CD4-positive, alpha-beta T cell treated with Interleukin-15 for 1 hour (primary cell): ENCODE measurements around the gene ATG5.
"Not testable (repeated sequence)": the region's sequence is repeated elsewhere in the genome, so short reads cannot be mapped to it uniquely, and the experiment has no call there.

Source experiments
- DNase-seq: peaks from one replicate; pipeline ENCODE4 v3.0.0-alpha.2; 2020

The ATG5 gene

DNA sequence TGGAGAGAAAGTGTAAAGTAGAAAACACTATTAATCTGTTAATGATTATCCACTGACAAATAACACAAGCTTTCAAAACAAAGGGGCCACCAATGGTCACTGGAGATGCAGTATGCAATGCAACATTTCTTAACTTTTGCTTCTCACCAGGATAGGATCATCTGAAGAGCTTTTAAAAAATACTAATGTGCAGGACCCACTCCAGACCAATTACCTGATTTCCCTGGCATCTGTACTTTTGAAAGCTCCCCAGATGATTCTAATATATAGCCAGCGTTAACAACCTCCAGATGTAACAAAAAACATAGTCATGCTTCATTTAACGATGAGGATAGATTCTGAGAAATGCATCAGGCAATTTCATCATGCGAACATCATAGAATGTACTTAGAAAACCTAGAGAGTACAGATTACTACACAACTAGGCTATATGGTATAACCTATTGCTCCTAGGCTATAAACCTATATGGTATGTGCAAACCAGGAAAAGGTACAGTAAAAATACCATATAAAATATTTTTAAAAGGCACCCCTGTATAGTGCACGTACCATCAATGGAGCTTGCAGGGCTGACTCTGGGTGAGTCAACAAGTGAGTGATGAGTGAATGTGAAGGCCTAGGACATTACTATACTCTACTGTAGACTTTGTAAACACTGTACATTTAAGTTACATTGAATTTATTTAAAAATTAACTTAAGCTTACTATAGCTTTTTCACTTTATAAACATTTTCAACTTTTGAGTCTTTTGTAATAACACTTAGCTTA is 69.2 kb downstream of the ATG5 start:
- no peak for DNase-seq

DNA sequence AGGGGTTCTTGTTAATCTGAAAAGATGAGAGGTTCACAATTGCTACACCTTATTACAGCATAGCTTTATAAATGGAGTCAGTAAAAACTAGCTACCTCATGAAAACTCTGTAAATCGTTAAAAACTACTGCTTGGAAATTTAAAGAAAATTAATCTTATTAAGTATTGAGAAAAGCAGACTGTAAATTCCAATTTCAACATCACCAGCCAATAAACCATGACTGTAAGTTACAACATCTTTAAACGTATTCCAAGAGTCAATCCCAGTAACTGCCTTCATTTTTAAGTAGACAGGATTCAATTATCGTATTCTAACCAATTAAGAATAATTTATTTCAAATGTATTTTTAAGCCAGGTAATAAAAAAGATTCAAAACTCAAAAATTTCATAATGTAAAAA is 70.3 kb downstream of the ATG5 start:
- DNase-seq, result no peak

DNA sequence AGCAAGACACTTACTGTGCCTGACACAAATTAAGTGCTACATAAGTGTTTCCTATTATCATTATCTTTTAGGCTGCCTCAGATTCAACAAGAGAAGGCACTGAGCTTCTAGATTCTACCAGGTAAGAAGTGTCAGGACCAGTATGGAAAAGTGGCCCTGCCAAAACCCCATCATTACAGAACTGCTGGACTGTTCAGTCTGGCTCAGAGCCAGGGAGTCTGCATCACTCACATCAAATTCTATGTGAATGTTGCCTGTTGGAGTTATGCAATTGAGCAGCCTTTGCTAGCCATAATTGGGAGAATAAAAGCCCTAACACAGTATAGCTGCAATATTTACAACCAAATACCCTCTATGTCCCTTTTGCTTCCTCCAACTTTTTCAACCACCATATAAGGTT is 70.9 kb downstream of the ATG5 start:
- no peak for DNase-seq

DNA sequence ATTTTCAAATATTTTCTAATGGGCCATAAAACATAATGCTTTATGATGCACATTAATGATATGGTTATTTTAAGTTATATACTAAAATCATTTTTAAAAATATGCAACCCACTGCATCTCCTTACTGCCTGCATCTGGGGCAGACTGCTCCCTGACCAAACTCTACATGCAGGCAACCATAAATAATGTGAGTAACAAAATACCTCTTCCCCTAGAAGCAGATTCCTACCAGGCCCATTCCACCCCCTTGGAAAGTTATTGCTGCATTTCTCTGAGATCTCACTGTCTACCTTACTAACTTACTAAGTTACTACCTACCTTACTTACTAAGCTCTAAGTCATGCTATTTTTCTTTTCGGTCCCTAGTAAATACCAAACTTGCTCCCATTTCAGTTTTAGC is 71.8 kb downstream of the ATG5 start:
- DNase-seq, result no peak

DNA sequence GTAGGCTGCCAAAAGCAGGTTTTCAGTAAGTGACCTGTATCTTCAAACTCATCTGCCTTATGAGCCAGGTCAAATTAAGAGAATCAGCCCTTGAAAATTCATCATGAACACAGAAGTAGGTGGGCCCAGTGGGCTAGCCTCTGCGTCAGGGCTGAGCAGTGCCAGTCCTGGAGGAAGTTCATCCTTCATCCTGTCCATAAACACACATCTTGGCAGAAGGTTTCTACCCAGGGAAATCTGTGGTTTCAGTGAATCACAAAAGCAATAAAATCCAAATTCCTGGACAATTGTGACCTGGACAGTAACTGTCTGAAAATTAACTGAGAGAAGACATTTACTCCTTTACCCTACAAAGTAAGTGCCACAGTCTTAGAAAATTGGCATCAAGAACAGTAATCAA is 72.4 kb downstream of the ATG5 start:
- DNase-seq, result no peak

DNA sequence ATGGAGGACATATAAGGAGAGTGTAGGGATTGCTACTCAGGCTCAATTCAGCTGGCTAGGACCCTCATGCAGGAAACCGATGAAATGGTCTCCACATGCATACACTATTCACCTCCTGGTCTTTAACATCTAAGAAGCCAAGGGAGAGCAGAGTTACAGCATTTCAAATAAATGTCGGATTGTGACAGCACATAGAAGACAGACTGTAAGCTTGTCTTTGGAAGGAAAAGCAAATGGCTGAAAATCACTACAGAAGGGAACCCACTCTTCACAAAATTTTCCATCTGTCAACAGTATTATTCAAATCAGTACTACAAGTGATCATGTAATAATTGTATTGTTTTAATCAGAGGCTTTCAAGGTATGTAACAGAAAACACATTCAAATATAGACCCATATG is 72.9 kb downstream of the ATG5 start:
- no peak for DNase-seq

DNA sequence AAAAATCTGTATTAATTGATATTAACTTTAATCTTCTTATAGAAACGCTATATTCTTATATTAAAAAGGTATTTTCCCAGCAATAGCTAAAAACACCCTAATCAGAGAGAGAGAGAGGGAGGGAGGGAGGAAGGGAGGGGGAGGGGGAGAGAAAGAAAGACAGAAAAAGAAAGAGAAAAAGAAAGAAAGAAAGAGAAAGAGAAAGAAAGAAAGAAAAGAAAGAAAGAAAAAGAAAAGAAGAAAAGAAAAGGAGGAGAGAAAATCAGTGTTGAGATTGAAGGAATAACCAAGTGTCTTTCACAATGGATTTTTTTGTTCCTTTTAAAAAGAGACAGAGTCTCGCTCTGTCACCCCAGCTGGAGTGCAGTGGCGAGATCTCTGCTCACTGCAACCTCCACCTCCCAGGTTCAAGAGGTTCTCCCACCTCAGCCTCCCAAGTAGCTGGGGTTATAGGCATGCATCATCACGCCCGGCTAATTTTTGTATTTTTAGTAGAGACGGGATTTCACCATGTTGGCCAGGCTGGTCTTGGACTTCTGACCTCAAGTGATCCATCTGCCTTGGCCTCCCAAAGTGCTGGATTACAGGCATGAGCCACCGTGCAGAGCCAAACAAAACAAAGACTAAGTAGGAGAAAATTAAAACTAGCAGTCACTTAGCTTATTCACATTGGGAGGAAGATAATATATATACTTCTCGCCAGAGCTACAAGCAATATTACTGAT is 73.9 kb downstream of the ATG5 start:
- DNase-seq, result not testable (repeated sequence)

DNA sequence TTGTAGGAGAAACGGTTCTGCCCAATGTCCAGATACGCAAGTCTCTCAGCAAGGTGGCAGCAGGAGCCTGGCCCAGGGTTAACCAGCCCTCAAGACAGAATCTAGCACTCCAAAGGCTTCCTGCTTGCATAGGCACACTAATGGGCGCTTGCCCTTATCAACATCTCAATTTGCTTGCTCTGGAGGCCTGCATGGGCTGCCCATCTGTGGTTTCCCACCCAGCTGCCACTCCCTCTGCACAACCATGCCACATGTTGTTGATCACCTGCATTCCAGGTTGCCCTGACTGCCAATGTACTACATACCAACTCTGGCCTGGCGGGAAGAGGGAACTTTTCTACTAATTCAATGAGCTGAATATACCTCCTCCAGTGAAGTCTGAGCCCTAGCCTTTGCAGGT is 74.6 kb downstream of the ATG5 start:
- DNase-seq, result no peak

DNA sequence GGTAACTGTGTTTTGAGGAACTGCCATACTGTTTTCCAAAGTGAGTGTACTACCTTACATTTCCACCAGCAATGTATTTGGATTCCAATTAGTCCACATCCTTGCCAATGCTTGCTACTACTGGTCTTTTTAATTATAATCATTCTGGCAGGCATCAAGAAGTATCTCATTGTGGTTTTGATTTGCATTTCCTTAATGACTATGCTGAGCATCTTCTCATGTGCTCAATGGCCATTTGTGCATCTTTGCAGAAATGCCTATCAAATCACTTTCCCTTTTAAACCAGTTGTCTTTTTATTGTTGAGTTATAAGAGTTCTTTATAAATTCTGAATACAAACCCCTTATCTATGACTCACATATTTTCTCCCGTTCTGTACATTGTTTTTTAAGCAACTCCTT is 75.9 kb downstream of the ATG5 start:
- DNase-seq, result no peak

DNA sequence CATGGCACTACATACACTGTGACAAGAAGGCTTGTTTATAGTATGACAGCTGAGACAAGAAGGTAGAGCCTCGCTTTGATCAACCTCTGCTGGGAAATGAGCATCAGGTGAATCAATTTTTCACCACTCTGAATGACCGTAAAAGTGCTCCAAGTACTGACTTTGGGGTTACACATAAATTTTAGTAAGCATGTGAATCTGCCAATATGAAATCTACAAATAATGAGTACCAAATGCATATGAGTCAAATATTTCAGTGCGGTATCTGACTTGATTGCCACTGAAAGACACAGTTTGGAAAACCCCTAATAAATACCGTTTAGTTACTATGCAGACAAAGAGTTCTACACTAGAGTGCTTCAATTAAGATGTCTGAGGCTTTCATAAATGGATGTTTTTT is 77.8 kb downstream of the ATG5 start:
- DNase-seq, result no peak

DNA sequence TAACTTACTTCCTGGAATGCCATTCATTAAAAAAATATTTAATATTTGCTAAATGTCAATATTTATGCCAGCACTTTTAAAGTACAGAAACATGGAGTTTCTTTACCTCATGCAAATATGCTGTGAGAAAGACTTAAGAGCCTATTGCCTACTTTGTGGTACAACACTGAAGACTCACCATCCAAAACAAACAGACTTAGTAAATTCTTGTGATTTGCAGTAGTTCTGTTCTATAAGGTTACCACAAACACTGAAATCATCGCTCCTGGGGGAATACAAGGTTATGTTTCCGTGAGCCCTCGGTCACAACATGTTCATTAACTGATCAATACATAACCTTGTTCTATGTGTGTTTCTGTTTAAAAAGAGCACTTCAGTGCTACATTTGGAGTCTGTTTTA is 78.3 kb downstream of the ATG5 start:
- DNase-seq, result no peak

DNA sequence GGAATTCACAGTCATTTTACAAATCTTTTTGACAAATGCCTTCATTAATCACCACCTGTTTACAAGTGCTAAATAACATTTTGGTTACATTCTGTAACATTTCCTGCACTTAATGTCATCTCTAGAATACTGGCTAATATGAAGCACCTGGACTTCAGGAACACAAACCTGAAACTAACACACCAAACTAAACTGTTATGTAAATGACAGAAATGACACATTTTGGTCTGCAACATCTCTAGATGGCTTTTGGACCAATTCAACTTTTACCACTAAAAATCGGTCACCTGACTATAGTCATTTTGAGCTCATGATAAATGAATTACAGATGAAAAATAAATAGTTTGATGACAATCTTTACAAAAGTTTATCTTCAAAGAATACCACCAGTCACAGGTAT is 80.6 kb downstream of the ATG5 start:
- no peak for DNase-seq

DNA sequence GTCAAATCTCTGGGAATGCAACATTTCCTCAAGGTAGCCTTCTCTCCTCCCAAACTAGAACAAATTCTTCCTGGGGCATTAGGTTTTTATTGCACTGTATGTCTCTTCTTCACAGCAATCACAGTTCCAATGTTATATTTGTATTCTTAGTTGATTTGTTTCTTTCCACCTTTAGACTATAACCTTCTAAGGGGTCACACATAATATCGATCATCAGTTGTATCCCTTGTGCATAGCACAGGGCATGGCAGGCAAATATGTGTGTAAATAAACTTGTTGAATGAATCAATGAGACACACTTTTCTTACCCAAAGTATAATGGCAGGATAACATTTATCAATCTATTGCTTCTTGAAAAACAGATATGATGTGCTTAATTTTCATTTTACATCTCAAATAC is 81.0 kb downstream of the ATG5 start:
- DNase-seq, result no peak

DNA sequence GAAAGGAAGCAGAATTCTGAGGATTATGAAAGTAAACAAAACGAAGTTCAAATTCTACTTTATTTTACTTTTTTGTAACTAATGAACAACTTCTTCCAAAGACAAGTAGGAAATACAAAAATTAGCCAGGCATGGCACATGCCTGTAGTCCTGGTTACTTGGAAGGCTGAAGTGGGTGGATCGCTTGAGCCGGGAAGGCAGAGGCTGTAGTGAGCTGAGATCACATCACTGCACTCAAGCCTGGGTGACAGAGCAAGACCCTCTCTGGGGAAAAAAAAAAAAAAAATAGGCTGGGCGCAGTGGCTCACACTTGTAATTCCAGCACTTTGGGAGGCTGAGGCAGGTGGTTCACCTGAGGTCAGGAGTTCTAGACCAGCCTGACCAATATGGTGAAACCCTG is 82.3 kb downstream of the ATG5 start:
- no peak for DNase-seq

DNA sequence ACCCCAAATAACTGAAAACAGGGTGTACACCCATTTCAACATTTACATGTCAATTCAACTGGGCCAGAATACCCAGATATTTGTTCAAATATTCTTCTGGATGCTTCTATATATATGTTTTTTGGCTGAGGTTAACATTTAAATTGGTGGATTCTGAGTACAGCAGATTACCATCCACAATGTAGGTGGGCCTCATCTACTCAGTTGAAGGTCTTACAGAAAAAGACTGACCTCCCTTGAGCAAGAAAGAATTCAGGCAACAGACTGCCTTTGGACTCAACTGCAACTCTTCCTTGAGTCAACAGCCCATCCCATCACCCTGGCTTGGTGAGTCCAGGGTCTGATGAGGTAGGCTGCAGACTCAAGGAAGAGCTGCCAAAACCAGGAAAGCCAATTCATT is 84.1 kb downstream of the ATG5 start:
- no peak for DNase-seq

DNA sequence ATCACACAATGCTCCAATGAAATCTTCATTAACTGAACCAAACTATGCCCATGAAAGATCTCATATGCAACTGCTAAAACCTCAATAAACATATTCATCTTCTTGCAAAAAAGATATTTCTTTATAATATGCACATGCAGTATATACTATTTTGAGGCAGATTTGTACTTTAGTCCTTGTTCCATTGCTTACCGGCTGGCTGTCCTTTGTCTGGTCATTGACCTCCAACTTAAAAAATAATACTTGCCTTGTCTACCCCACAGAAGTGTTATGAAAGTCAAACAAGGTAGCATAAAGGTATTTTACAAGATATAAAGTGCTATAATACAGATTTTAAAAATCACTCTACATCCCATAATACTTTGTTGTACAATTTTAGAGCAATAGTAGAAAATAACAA is 88.3 kb downstream of the ATG5 start:
- no peak for DNase-seq

DNA sequence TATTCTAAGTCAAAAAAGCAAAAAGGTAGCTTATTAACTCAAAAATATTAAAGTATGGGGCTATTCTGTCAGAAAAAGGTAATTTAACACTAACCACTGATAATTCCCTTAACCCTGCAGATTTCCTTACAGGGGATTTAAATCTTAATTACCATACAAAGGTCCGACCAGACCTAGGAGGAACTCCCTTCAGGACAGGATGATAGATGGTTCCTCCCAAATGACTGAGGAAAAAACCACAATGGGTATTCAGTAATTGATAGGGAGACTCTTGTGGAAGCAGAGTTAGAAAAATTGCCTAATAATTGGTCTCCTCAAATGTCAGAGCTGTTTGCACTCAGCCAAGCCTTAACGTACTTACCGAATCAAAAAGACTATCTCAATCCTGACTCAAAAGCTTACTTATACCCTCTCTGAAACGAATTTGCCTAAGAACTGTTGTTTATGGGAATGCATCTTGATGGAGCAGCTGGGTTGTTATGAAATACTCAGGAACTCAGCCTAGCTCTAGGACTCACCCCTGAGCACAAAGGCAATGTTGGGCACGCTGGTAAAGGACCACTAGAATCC is 95.6 kb downstream of the ATG5 start:
- not testable (repeated sequence) for DNase-seq

DNA sequence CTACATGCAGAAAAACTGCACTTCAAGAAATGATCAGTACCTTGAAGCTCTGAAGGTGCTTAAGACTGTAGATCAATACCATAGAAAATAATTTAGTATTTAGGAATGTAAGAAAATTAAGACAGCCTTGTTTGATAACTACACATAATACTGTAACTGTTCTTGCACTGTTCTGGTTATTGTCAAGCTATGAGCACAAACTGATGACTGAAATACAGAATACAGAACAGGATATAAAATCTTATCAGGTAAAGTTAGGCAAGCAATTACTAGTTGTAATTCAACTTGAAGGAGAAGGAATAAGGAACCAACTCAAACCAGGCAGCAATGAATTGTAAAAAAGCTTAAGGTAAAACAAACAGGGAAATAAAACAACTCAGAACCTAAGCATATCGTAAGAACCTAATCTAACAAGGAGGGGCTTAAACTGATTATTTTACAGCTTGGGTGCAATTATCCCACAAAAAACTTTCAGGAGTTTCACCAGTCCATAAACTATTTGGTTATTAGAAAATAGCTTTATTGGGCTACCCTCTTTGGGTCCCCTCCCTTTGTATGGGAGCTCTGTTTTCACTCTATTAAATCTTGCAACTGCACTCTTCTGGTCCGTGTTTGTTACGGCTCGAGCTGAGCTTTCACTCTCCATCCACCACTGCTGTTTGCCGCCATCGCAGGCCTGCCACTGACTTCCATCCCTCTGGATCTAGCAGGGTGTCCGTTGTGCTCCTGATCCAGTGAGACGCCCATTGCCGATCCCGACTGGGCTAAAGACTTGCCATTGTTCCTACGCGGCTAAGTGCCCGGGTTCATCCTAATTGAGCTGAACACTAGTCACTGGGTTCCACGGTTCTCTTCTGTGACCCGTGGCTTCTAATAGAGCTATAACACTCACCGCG is 97.7 kb downstream of the ATG5 start:
- DNase-seq, result no peak

DNA sequence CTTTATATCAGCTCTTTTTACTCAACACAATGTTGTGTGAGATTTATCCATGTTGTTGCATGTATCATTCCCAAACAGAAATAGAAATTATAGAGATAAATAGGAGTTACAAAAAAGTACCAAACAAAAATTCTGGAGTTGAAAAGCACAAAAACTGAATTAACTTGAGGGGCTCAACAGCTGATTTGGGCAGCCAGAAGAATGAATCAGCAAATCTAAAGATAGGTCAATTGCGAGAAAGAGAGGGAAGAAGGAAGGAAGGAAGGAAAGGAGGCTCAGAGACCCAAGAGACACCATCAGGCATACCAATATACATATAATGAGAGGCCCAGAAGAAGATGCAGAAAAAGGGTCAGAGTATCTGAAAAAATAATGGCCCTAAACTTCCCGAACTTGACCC is 98.9 kb downstream of the ATG5 start:
- DNase-seq, result no peak

DNA sequence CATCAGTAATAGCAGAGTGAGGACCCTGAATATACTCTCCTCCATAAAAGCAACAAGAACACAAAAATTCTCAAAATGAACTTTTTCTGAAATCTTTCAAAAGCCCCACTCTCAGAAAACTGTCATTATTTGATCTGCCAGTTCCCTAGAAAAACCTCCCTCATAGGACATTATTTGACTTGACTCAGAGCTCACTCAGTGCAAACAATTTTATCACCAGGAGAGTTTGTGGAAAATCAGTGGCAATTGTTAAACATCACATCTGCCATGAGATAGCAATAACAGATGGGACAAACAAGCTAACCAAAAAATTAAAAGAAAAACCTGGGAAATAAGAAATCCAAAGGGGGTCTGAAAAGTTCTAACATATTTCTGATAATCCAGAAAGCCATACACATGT is 100.0 kb downstream of the ATG5 start:
- no peak for DNase-seq

DNA sequence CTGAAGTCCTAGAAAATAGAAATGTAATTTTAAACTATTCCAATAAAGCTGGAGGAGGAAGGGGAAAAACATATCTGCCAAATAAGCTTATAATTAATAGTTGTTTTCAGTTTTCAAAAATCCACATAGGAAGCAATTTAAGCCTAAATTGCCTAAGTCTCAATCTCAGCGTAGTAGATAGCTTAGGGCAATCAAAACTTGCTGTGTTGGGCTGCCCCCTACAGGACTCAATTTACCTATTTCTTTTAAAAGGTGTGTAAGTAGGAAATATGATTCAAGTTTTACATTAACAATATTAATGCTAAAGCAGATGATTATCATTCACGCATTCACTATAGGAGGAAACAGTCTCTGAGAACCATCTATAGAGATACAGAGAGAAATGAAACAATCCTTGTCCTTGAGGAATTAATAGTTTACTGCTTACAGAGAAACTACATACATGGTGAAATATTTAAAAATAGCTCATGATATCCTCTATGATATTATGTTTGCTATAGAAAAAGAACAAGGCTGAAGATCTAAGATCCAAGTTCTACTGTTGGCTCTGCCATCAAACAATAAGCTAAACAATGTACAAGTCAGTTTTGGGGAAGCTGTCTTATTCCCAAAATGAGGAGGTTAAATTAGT is 102.1 kb downstream of the ATG5 start:
- peak; percentile 63 for DNase-seq

DNA sequence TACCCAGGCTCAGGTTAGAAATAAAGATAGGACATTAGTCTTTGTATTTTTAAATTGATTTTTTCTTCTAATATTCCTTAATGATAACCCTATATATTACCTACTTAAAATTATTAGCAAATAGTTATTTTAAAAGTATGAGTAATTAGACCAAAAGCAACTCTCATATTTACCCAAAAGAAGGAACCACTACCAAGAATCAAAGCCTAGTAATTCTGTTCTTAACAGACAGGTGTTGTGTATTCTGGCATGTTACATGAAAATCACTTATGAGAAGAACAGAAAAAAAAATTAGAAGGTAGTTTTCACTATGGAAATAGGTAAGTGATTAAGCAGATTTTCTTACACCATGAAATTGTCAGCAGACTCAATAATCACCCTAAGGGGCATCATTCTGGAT is 105.1 kb downstream of the ATG5 start:
- no peak for DNase-seq

DNA sequence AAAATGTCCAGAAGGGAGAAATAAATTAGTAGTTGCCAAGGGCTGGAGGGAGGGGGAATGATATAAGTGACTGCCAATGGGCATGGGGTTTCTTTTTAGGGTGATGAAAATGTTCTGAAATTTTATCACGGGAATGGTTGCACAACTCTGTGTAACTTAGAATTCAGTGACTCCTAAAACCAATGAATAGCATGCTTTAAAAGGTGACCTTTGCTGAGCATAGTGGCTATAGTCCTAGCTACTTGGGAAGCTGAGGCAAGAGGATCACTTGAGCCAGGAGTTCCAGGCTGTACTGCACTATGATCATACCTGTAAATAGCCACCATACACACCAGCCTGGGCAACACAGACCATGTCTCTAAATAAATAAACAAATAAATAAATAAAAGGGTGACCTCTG is 109.0 kb downstream of the ATG5 start:
- no peak for DNase-seq
